Smooth muscle cell (in vitro differentiated cells): Measurements from ENCODE around the gene ITPK1. TPM values are rescaled to one million over a fixed set of nuclear protein-coding genes. Genes with fewer than 3 reads are reported as not detected.

ENCODE experiments used
- DNase-seq: peaks from one replicate; lab custom pipeline; 2025; ENCODE audit not compliant: unreplicated experiment; lab: John Stamatoyannopoulos, UW
- H2AFZ ChIP-seq: fragments of 200-600 bp; sonication (generic); 2 replicates; pipeline ENCODE4 v1.6.0; 2016; ENCODE audit warnings: antibody characterized with exemption, low read depth, mild to moderate bottlenecking
- H3F3A ChIP-seq: fragments of 200-600 bp; sonication (generic); 2 replicates; pipeline ENCODE4 v1.6.0; 2017; ENCODE audit warnings: antibody characterized with exemption, low read depth
- H3K27ac ChIP-seq: fragments of 200-600 bp; sonication (generic); 2 replicates; pipeline ENCODE4 v1.5.1; 2016; ENCODE audit warnings: low read depth, mild to moderate bottlenecking
- H3K27me3 ChIP-seq: fragments of 200-600 bp; sonication (generic); 2 replicates; pipeline ENCODE4 v1.6.1; 2016; ENCODE audit warnings: low read depth, mild to moderate bottlenecking
- H3K36me3 ChIP-seq: fragments of 200-600 bp; sonication (generic); 2 replicates; pipeline ENCODE4 v1.5.1; 2016; ENCODE audit warnings: low read depth
- H3K4me1 ChIP-seq: fragments of 200-600 bp; sonication (generic); 2 replicates; pipeline ENCODE4 v1.5.1; 2016; ENCODE audit warnings: low read depth
- H3K4me2 ChIP-seq: fragments of 200-600 bp; sonication (generic); 2 replicates; pipeline ENCODE4 v1.6.0; 2016; ENCODE audit warnings: mild to moderate bottlenecking
- H3K4me3 ChIP-seq: fragments of 200-600 bp; sonication (generic); 2 replicates; pipeline ENCODE4 v1.5.1; 2016; ENCODE audit warnings: mild to moderate bottlenecking
- H3K79me2 ChIP-seq: fragments of 200-600 bp; sonication (generic); 2 replicates; pipeline ENCODE4 v1.6.0; 2016; ENCODE audit warnings: low read depth, mild to moderate bottlenecking
- H3K9ac ChIP-seq: fragments of 200-600 bp; sonication (generic); 2 replicates; pipeline ENCODE4 v1.6.0; 2016; ENCODE audit warnings: low read depth
- H3K9me3 ChIP-seq: fragments of 200-600 bp; sonication (generic); replicated peaks from 2 replicates; pipeline ENCODE4 v1.5.1; 2016; ENCODE audit warnings: low read depth
- H4K20me1 ChIP-seq: fragments of 200-600 bp; sonication (generic); 2 replicates; pipeline ENCODE4 v1.6.0; 2016; ENCODE audit warnings: low read depth
- WGBS: methylation state at CpG from one replicate; pipeline ENCODE4 v1.1.7; 2016; ENCODE audit warnings: low lambda C conversion rate; 5-methylcytosine and 5-hydroxymethylcytosine counted together
- polyA plus RNA-seq: library from polyadenylated mRNA; unstranded; fragments of >200 nt; fragmentation: Nextera tagmentation; extraction: Ambion mirVana; gene quantifications from 2 replicates; pipeline ENCODE4 v1.2.1, GENCODE V29; 2016
- total RNA-seq: library from RNA; depleted of rRNA; stranded (reverse); fragments of >200 nt; gene quantifications from 2 replicates; pipeline ENCODE4 v1.2.3, GENCODE V29; 2014
- TF ChIP-seq, protein P1 (sequence below): fragments of 200-600 bp; sonication (generic); IDR thresholded peaks from 2 replicates; pipeline ENCODE4 v1.5.1; 2017; ENCODE audit warnings: borderline replicate concordance, mild to moderate bottlenecking, antibody characterized with exemption; ENCODE audit not compliant: insufficient read depth, poor library complexity, severe bottlenecking

ITPK1 gene
- total and polyA plus RNA-seq, 2 experiments from 2014 or later: 9.2 to 14.2 TPM

DNA sequence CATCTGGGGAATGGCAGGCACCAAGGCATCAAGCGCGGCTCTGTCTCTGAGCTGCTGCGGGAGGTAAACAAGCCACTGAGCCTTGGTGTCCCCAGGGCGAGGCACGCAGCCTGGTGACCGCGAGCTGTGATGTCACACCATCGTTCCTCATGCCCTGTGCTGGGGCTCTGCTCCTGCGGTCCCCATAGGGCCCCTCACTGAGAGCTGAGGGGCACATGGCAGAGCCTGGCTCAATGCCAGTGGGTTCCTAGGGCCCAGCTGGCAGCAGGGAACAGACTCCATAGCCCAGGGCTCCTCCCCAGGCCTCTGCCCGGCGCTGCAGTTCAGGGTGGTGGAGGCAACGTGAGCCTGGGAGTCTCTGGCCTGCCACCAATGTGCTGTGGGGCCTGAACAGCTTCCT is 170.2 kb downstream of the ITPK1 start:
- H3K9me3 ChIP-seq: no peaks in the 10 kb centered on the region
- no peak overlapping the region for H3K27ac ChIP-seq
- H2AFZ ChIP-seq: no peak overlapping the region
- TF ChIP-seq, protein P1, sequence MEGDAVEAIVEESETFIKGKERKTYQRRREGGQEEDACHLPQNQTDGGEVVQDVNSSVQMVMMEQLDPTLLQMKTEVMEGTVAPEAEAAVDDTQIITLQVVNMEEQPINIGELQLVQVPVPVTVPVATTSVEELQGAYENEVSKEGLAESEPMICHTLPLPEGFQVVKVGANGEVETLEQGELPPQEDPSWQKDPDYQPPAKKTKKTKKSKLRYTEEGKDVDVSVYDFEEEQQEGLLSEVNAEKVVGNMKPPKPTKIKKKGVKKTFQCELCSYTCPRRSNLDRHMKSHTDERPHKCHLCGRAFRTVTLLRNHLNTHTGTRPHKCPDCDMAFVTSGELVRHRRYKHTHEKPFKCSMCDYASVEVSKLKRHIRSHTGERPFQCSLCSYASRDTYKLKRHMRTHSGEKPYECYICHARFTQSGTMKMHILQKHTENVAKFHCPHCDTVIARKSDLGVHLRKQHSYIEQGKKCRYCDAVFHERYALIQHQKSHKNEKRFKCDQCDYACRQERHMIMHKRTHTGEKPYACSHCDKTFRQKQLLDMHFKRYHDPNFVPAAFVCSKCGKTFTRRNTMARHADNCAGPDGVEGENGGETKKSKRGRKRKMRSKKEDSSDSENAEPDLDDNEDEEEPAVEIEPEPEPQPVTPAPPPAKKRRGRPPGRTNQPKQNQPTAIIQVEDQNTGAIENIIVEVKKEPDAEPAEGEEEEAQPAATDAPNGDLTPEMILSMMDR: no peak
- no peaks in the 10 kb centered on the region for H4K20me1 ChIP-seq
- no peaks in the 10 kb centered on the region for H3K27me3 ChIP-seq
- WGBS: 96% methylated on average over 12 of the region's 12 CpGs
- no peak for DNase-seq
- H3K36me3 ChIP-seq: no peaks in the 10 kb centered on the region
- H3F3A ChIP-seq: no peaks in the 10 kb centered on the region
- no peak overlapping the region for H3K9ac ChIP-seq
- H3K4me1 ChIP-seq: no peaks in the 10 kb centered on the region
- H3K4me2 ChIP-seq: no peak overlapping the region
- no peaks in the 10 kb centered on the region for H3K79me2 ChIP-seq
- no peak overlapping the region for H3K4me3 ChIP-seq

DNA sequence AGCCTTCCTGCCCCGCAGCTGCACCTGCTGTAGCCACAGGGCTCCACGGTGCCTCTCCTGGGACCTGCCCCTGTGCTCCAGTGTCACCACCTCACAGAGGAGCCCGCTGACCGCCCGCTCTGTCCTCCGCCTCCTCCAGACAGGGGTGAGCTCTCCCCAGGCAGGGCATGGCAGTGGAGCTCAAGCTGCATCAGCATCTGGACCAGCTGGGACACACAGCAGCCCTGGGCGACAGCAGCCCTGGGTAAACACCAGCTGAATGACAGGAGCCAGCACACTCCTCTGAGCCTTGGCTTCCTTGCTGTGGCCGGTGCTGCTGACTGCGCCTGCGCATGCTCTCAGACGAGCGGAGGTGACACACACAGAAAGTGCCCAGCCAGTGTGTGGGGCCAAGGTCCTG is 170.7 kb downstream of the ITPK1 start:
- no peaks in the 10 kb centered on the region for H3K36me3 ChIP-seq
- H3K9me3 ChIP-seq: no peaks in the 10 kb centered on the region
- H4K20me1 ChIP-seq: no peaks in the 10 kb centered on the region
- H3K27ac ChIP-seq: no peak overlapping the region
- H3K4me3 ChIP-seq: no peak overlapping the region
- no peaks in the 10 kb centered on the region for H3K79me2 ChIP-seq
- H3F3A ChIP-seq: no peaks in the 10 kb centered on the region
- TF ChIP-seq, protein P1: no peak
- H3K4me2 ChIP-seq: no peak overlapping the region
- DNase-seq: no peak
- no peak overlapping the region for H2AFZ ChIP-seq
- H3K27me3 ChIP-seq: no peaks in the 10 kb centered on the region
- WGBS: 93% methylated on average over 12 of the region's 12 CpGs
- H3K9ac ChIP-seq: no peak overlapping the region
- no peaks in the 10 kb centered on the region for H3K4me1 ChIP-seq

DNA sequence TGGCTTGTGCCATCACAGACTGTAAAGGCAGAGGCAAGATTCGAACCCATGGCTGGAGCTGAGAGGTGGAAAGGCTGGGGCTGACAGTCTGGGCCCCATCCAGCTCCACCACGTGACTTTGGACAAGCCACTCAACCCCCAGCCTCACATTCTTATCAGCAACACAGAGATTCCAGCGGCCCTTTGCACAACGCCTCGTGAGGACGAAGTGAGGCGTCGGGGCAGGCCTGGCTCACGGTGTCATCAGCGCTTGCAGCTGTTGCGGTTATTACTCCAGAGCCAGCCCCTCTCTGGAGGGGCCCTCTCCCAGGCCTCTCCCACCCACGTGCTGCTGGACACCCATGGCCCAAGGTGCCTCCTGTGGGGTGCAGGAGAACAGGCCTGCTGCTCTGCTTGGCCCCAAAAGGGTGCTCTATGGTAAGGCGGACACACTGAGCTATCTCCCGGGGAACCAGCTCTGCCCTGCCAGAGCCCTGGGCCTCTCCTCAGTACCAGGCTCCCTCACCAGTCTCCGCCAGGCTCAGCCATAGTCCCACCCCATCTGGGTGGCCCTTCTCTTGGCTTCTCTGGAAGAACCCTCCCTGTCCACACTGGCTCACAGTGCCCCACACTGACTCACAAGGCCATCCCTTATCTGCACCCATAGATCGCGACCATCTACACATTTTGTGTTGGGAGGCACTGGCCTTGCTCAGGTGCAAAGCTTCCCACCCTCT is 171.7 kb downstream of the ITPK1 start:
- Histone ChIP-seq H3K36me3 (no peaks in the 10 kb centered on the region), H3K4me1 (no peaks in the 10 kb centered on the region), H3K9me3 (no peaks in the 10 kb centered on the region), H3K27ac (no peak overlapping the region), H3K9ac (no peak overlapping the region), H3K4me3 (no peak overlapping the region), H3K4me2 (no peak overlapping the region), H3K27me3 (no peaks in the 10 kb centered on the region), H2AFZ (no peak overlapping the region), H3K79me2 (no peaks in the 10 kb centered on the region), H4K20me1 (no peaks in the 10 kb centered on the region), H3F3A (no peaks in the 10 kb centered on the region)
- TF ChIP-seq, protein P1: no peak
- DNase-seq: no peak
- 55% methylated on average over 17 of the region's 17 CpGs for WGBS
